Osteocyte (in vitro differentiated cells): ENCODE measurements around the gene SLC7A14. TPM values are rescaled to one million over a fixed set of nuclear protein-coding genes. Genes with fewer than 3 reads are reported as not detected.
A peak's percentile ranks its signal among the peaks of the same experiment; 100 is the strongest.

ENCODE experiments used
- DNase-seq: peaks from one replicate; pipeline ENCODE4 v3.0.0; 2021; ENCODE audit warnings: mixed read lengths; ENCODE audit not compliant: unreplicated experiment; ENCODE audit errors: extremely low spot score
- H3K27ac Mint-ChIP-seq: one replicate; pipeline ENCODE4 v1.8.0; 2021; ENCODE audit warnings: mild to moderate bottlenecking, mixed read lengths; ENCODE audit not compliant: unreplicated experiment
- H3K27me3 Mint-ChIP-seq: one replicate; pipeline ENCODE4 v1.8.0; 2021; ENCODE audit warnings: mixed read lengths; ENCODE audit not compliant: unreplicated experiment
- H3K36me3 Mint-ChIP-seq: one replicate; pipeline ENCODE4 v1.8.0; 2021; ENCODE audit warnings: mixed read lengths; ENCODE audit not compliant: unreplicated experiment
- H3K4me1 Mint-ChIP-seq: one replicate; pipeline ENCODE4 v1.8.0; 2021; ENCODE audit warnings: mixed read lengths; ENCODE audit not compliant: unreplicated experiment
- H3K4me3 Mint-ChIP-seq: one replicate; pipeline ENCODE4 v1.8.0; 2021; ENCODE audit warnings: mild to moderate bottlenecking, moderate library complexity, mixed read lengths; ENCODE audit not compliant: unreplicated experiment
- H3K9me3 Mint-ChIP-seq: one replicate; pipeline ENCODE4 v1.8.0; 2021; ENCODE audit warnings: mixed read lengths; ENCODE audit not compliant: unreplicated experiment
- total RNA-seq: library from RNA; stranded (reverse); gene quantifications from 2 replicates; pipeline ENCODE4 v1.2.1, GENCODE V29; 2021
- TF ChIP-seq, protein P1 (sequence below): fragments of 200-600 bp; sonication (generic); IDR thresholded peaks from 2 replicates; pipeline ENCODE4 v1.5.0; 2021; ENCODE audit warnings: antibody characterized with exemption, mild to moderate bottlenecking, moderate library complexity

SLC7A14 gene
- total RNA-seq, 1 donor from 2014 or later = 2.1 TPM

DNA sequence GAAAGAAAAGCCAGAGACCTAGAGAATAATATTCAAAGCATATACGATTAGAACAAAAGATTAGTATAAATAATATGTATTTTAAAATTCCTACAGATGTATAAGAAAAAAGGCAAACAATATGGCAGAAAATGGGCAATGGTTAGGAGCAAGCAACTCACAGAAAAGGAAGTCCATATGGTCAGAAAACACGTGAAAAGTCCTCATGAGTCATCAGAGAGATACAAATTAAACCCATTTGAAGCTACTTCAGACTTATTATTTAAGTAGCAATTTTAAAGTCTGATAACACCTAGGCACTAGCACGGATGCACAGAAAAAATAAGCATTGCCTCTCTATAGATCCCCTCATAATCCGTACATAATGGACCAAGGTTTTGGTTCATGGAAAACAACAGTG, 25.6 kb downstream of the SLC7A14 start:
- no peak overlapping the region for H3K4me3 Mint-ChIP-seq
- no peak overlapping the region for H3K27ac Mint-ChIP-seq
- TF ChIP-seq, protein P1, sequence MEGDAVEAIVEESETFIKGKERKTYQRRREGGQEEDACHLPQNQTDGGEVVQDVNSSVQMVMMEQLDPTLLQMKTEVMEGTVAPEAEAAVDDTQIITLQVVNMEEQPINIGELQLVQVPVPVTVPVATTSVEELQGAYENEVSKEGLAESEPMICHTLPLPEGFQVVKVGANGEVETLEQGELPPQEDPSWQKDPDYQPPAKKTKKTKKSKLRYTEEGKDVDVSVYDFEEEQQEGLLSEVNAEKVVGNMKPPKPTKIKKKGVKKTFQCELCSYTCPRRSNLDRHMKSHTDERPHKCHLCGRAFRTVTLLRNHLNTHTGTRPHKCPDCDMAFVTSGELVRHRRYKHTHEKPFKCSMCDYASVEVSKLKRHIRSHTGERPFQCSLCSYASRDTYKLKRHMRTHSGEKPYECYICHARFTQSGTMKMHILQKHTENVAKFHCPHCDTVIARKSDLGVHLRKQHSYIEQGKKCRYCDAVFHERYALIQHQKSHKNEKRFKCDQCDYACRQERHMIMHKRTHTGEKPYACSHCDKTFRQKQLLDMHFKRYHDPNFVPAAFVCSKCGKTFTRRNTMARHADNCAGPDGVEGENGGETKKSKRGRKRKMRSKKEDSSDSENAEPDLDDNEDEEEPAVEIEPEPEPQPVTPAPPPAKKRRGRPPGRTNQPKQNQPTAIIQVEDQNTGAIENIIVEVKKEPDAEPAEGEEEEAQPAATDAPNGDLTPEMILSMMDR = no peak
- no peak for DNase-seq
- peaks cover 19% of the 10 kb centered on the region for H3K4me1 Mint-ChIP-seq
- no peaks in the 10 kb centered on the region for H3K9me3 Mint-ChIP-seq
- no peaks in the 10 kb centered on the region for H3K36me3 Mint-ChIP-seq
- no peaks in the 10 kb centered on the region for H3K27me3 Mint-ChIP-seq

DNA sequence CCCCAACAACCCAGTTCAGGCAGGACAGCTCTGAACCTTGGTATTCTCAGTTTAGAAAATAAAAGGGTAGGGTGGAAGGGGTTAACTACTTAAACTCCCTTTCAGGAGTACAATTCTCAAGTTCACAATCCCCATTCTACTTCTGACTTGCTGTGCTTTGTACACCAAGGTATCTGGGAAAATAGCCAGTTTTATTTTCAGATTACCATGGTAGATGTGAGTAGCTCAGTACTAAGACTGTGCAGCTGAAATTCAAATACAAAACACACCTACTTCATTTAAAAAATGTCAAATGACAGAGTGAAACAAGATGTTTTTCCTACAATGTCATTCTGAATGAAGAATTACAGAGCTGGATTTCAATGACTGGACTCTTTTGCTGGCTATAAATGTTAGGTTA, 27.4 kb downstream of the SLC7A14 start:
- no peaks in the 10 kb centered on the region for H3K9me3 Mint-ChIP-seq
- H3K27me3 Mint-ChIP-seq = no peaks in the 10 kb centered on the region
- no peak overlapping the region for H3K27ac Mint-ChIP-seq
- peaks cover 11% of the 10 kb centered on the region for H3K4me1 Mint-ChIP-seq
- no peak overlapping the region for H3K4me3 Mint-ChIP-seq
- TF ChIP-seq, protein P1 = no peak
- DNase-seq = no peak
- H3K36me3 Mint-ChIP-seq = no peaks in the 10 kb centered on the region

DNA sequence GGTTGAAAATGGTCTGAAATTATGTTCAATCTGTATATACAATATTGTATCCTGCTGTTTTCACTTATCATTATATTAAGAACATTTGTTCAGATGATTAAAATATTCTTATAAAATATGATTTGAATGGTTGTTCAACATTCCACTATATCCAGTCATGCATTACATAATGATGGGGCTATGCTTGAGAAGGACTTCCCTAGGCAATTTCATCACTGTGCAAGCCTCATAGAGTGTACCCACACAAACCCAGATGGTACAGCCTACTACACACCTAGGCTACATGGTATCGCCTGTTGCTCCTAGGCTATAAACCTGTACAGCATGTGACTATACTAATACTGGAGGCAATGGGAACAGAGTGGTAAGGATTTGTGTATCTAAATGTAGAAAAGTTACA, 30.5 kb downstream of the SLC7A14 start:
- Mint-ChIP-seq H3K27me3 (no peaks in the 10 kb centered on the region), H3K4me3 (no peak overlapping the region), H3K9me3 (no peaks in the 10 kb centered on the region), H3K27ac (no peak overlapping the region), H3K36me3 (no peaks in the 10 kb centered on the region), H3K4me1 (peaks cover 9% of the 10 kb centered on the region)
- no peak for DNase-seq
- TF ChIP-seq, protein P1 = no peak

DNA sequence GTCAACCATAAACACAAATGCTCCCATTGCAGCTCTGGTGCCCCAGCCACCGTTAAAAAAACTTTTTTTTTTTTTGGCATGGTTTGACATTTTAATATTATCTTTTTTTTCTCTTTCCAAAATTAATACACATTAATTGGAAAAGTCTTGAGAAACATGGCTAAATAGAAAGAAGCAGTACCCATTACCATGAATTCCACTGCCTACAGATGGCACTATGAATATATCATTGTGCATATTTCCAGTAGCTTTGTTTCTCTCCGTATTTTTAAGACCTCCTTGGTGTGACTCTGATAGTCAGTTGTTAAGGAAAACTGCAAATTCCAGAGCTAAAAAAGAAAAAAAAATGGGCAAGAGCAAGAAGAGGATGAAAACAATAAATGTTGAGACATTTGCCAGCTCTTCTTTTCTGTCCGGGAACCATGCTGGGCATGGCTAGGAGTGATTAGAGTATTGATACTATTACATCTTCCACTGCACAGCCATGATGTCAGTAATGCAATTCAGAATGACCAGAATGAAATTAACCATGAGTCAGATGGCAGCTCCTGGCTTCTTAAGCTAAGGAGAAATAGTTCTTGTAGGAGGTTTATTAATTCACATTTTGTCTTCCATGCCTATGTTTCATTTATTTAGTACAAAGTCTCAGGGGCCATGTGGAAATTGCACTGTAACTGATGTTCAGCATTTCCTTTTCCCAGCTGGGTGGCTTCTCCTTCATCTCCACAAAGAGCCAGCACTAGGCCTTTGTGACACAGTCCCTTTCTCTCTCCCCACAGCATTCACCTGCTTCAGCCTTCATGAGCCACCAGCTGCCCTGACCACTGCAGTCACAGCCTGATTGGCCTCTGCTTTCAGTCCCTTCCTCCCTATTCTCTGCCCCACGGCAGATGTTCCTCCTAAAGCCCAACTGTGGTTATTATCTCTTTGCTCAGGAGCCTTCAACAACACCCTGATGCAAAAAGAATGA, 31.8 kb downstream of the SLC7A14 start:
- Mint-ChIP-seq H3K36me3 (no peaks in the 10 kb centered on the region), H3K4me3 (no peak overlapping the region), H3K27ac (no peak overlapping the region), H3K27me3 (peaks cover 3% of the 10 kb centered on the region), H3K9me3 (no peaks in the 10 kb centered on the region), H3K4me1 (peaks cover 9% of the 10 kb centered on the region)
- no peak for DNase-seq
- TF ChIP-seq, protein P1 = peak; percentile 50

DNA sequence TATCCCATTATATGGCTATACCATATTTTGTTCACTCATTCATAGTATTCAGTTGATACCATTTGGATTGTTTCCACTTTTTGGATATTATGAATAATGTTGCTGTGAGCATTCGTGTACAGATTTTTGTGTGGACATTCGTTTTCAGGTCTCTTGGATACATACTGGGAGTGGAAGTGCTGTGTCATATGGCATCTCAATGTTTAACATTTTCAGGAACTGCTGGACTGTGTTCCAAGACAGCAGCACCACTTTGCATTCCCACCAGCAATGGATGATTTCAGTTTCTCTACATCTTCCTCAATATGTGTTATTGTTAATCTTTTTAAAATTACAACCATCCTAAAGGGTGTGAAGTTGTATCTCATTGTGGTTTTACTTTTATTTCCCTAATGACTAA, 34.6 kb downstream of the SLC7A14 start:
- no peaks in the 10 kb centered on the region for H3K36me3 Mint-ChIP-seq
- TF ChIP-seq, protein P1 = no peak
- no peaks in the 10 kb centered on the region for H3K9me3 Mint-ChIP-seq
- peaks cover 8% of the 10 kb centered on the region for H3K27me3 Mint-ChIP-seq
- no peak overlapping the region for H3K4me3 Mint-ChIP-seq
- H3K27ac Mint-ChIP-seq = no peak overlapping the region
- peaks cover 7% of the 10 kb centered on the region for H3K4me1 Mint-ChIP-seq
- DNase-seq = no peak
